Measurements from ENCODE around the gene IKZF1.

The IKZF1 gene

GRCh38 chr7:50262916-50263690 lies 41.4 kb upstream of the IKZF1 start:
- no peak overlapping the region for H3K27ac ChIP-seq (ENCODE audit: low read depth, low read length)
- no peaks in the 10 kb centered on the region for H3K9me2 ChIP-seq (replicated peaks; ENCODE audit: insufficient read depth, low read length)
- H3K36me3 ChIP-seq (ENCODE audit: low read length) = no peaks in the 10 kb centered on the region
- no peaks in the 10 kb centered on the region for H3K79me2 ChIP-seq (ENCODE audit: insufficient read depth, low read length)
- H4K20me1 ChIP-seq (ENCODE audit: low read depth, low read length) = no peaks in the 10 kb centered on the region
- H3K9ac ChIP-seq (ENCODE audit: low read length) = no peak overlapping the region
- H3K9me3 ChIP-seq (ENCODE audit: insufficient read depth, low read length) = no peaks in the 10 kb centered on the region
- no peak for TF ChIP-seq CTCF (IDR thresholded peaks at IDR 0.05; ENCODE audit: insufficient read depth, low read length, poor library complexity, severe bottlenecking)
- TF ChIP-seq EZH2phosphoT487 (conservative IDR thresholded peaks at IDR 0.05; ENCODE audit: low read length) = no peak
- no peaks in the 10 kb centered on the region for H3K27me3 ChIP-seq (ENCODE audit: low read length)
- no peak overlapping the region for H3K4me2 ChIP-seq (ENCODE audit: low read depth, low read length, poor library complexity, severe bottlenecking)
- H3K4me3 ChIP-seq (ENCODE audit: insufficient read depth, low read length, poor library complexity, severe bottlenecking) = no peak overlapping the region
- H2AFZ ChIP-seq (ENCODE audit: low read depth, low read length, severe bottlenecking) = no peak overlapping the region
- H3F3A ChIP-seq (ENCODE audit: insufficient read depth) = peaks cover 16% of the 10 kb centered on the region

GRCh38 chr7:50264908-50265307 lies 39.6 kb upstream of the IKZF1 start:
- Histone ChIP-seq H3K9ac (ENCODE audit: low read length) (no peak overlapping the region), H3F3A (ENCODE audit: insufficient read depth) (peaks cover 30% of the 10 kb centered on the region), H3K79me2 (ENCODE audit: insufficient read depth, low read length) (no peaks in the 10 kb centered on the region), H4K20me1 (ENCODE audit: low read depth, low read length) (no peaks in the 10 kb centered on the region), H3K9me2 (replicated peaks; ENCODE audit: insufficient read depth, low read length) (no peaks in the 10 kb centered on the region), H3K9me3 (ENCODE audit: insufficient read depth, low read length) (no peaks in the 10 kb centered on the region), H3K27ac (ENCODE audit: low read depth, low read length) (no peak overlapping the region), H3K36me3 (ENCODE audit: low read length) (no peaks in the 10 kb centered on the region), H3K27me3 (ENCODE audit: low read length) (no peaks in the 10 kb centered on the region), H2AFZ (ENCODE audit: low read depth, low read length, severe bottlenecking) (no peak overlapping the region), H3K4me2 (ENCODE audit: low read depth, low read length, poor library complexity, severe bottlenecking) (no peak overlapping the region), H3K4me3 (ENCODE audit: insufficient read depth, low read length, poor library complexity, severe bottlenecking) (no peak overlapping the region)
- no peak for TF ChIP-seq CTCF (IDR thresholded peaks at IDR 0.05; ENCODE audit: insufficient read depth, low read length, poor library complexity, severe bottlenecking)
- no peak for TF ChIP-seq EZH2phosphoT487 (conservative IDR thresholded peaks at IDR 0.05; ENCODE audit: low read length)

GRCh38 chr7:50265968-50266634 lies 38.4 kb upstream of the IKZF1 start:
- Histone ChIP-seq H3K9me2 (replicated peaks; ENCODE audit: insufficient read depth, low read length) (no peaks in the 10 kb centered on the region), H3F3A (ENCODE audit: insufficient read depth) (peaks cover 30% of the 10 kb centered on the region), H3K27ac (ENCODE audit: low read depth, low read length) (peak overlapping the region; percentile 80), H3K4me3 (ENCODE audit: insufficient read depth, low read length, poor library complexity, severe bottlenecking) (no peak overlapping the region), H3K9ac (ENCODE audit: low read length) (peak overlapping the region; percentile 45; the same call in 1 of the 2 replicates), H3K9me3 (ENCODE audit: insufficient read depth, low read length) (no peaks in the 10 kb centered on the region), H4K20me1 (ENCODE audit: low read depth, low read length) (no peaks in the 10 kb centered on the region), H2AFZ (ENCODE audit: low read depth, low read length, severe bottlenecking) (peak overlapping the region; percentile 72), H3K27me3 (ENCODE audit: low read length) (no peaks in the 10 kb centered on the region), H3K79me2 (ENCODE audit: insufficient read depth, low read length) (no peaks in the 10 kb centered on the region), H3K36me3 (ENCODE audit: low read length) (no peaks in the 10 kb centered on the region), H3K4me2 (ENCODE audit: low read depth, low read length, poor library complexity, severe bottlenecking) (peak overlapping the region; percentile 47)
- TF ChIP-seq EZH2phosphoT487 (conservative IDR thresholded peaks at IDR 0.05; ENCODE audit: low read length) (no peak), CTCF (IDR thresholded peaks at IDR 0.05; ENCODE audit: insufficient read depth, low read length, poor library complexity, severe bottlenecking) (no peak)

Data from SU-DHL-6 (cell line).